ENCODE results near the gene ABHD14A. TPM values are rescaled to one million over a fixed set of nuclear protein-coding genes. Genes with fewer than 3 reads are reported as not detected.

Gene ABHD14A
- total and polyA plus RNA-seq, 12 donors: 19.3 to 80.1 (median 25.4) TPM

- TF ChIP-seq CTCF (IDR thresholded peaks at IDR 0.05): no peak
- H3K9me3 ChIP-seq: no peaks in the 10 kb centered on the region
- peaks cover 26 to 64% (median 52%) of the 10 kb centered on the region in 9 donors for H3K4me1 ChIP-seq
- H3K4me3 ChIP-seq: no peak overlapping the region
- DNase-seq (no peak), ATAC-seq (no peak)
- WGBS, 2 donors: 91 to 93% methylated on average over 18 of the region's 18 CpGs
- H3K36me3 ChIP-seq: peaks cover 0 to 44% (median 17%) of the 10 kb centered on the region in 9 donors
- intact Hi-C loops (cut with DNase I): no loop called here
- peak overlapping the region in 1 of 10 donors; percentile 61 for H3K27ac ChIP-seq
- peaks cover 0 to 15% (median 0%) of the 10 kb centered on the region in 7 donors for H3K27me3 ChIP-seq
These were observed 13.9 kb upstream of the ABHD14A start for GRCh38 chr3:51961011-51961410.

GRCh38 chr3:51961602-51962569, 13.0 kb upstream of the ABHD14A start:
- Histone ChIP-seq H3K4me3 (no peak overlapping the region), H3K27me3 (peaks cover 0 to 14% (median 0%) of the 10 kb centered on the region in 7 donors), H3K36me3 (peaks cover 0 to 44% (median 17%) of the 10 kb centered on the region in 9 donors), H3K27ac (peak overlapping the region; percentile 15 to 61 (median 22)), H3K4me1 (peaks cover 26 to 63% (median 52%) of the 10 kb centered on the region in 9 donors), H3K9me3 (no peaks in the 10 kb centered on the region)
- no peak for TF ChIP-seq CTCF (IDR thresholded peaks at IDR 0.05)
- ATAC-seq (peak in 7 of 8 donors; percentile 13 to 88 (median 54)), DNase-seq (no peak)
- intact Hi-C loops (cut with DNase I): no loop called here
- WGBS, 2 donors: 56 to 67% methylated on average over 9 of the region's 9 CpGs

GRCh38 chr3:51962854-51963530, 11.9 kb upstream of the ABHD14A start:
- Histone ChIP-seq H3K4me1 (peaks cover 26 to 66% (median 53%) of the 10 kb centered on the region in 9 donors), H3K36me3 (peaks cover 0 to 34% (median 13%) of the 10 kb centered on the region in 9 donors), H3K9me3 (no peaks in the 10 kb centered on the region), H3K4me3 (no peak overlapping the region), H3K27me3 (peaks cover 0 to 20% (median 0%) of the 10 kb centered on the region in 7 donors), H3K27ac (peak overlapping the region; percentile 15 to 65 (median 25))
- 71 to 75% methylated on average over 6 of the region's 6 CpGs for whole genome bisulfite sequencing, 2 donors
- ATAC-seq (peak in 4 of 8 donors; percentile 1 to 39 (median 25)), DNase-seq (no peak)
- intact Hi-C loops (cut with DNase I): no loop called here
- no peak for TF ChIP-seq CTCF (IDR thresholded peaks at IDR 0.05)

GRCh38 chr3:51963951-51964451, 10.9 kb upstream of the ABHD14A start:
- no peak for ATAC-seq
- H3K4me3 ChIP-seq: no peak overlapping the region
- H3K27me3 ChIP-seq: peaks cover 0 to 20% (median 0%) of the 10 kb centered on the region in 7 donors
- TF ChIP-seq CTCF (IDR thresholded peaks at IDR 0.05): no peak
- 58 to 65% methylated on average over 10 to 12 of the region's 12 CpGs for WGBS, 2 donors
- H3K36me3 ChIP-seq: peaks cover 0 to 23% (median 6%) of the 10 kb centered on the region in 9 donors
- intact Hi-C loops (cut with DNase I): no loop called here
- peaks cover 29 to 75% (median 61%) of the 10 kb centered on the region in 9 donors for H3K4me1 ChIP-seq
- no peaks in the 10 kb centered on the region for H3K9me3 ChIP-seq
- DNase-seq: no peak
- H3K27ac ChIP-seq: peak overlapping the region in 7 of 10 donors; percentile 15 to 65 (median 28)

Data from heart right ventricle (tissue), 16 donors.